Neural cell (in vitro differentiated cells): Measurements from ENCODE around the gene GRAP2.

Source experiments
- EZH2 ChIP-seq: fragments of 200-600, 300-800 bp; shearing (Covaris generic), sonication (generic); IDR thresholded peaks from 2 replicates; pipeline ENCODE4 v1.6.1; 2014; ENCODE audit warnings: antibody characterized with exemption, low read length, borderline replicate concordance, mild to moderate bottlenecking; ENCODE audit not compliant: insufficient read depth, poor library complexity, severe bottlenecking
- MXI1 ChIP-seq: fragments of 450-650 bp; conservative IDR thresholded peaks from 2 replicates; pipeline ENCODE4 v1.6.1; 2014; ENCODE audit warnings: antibody characterized with exemption, mild to moderate bottlenecking; ENCODE audit not compliant: poor library complexity, severe bottlenecking
- POLR2AphosphoS5 ChIP-seq: IDR thresholded peaks from 2 replicates; pipeline ENCODE4 v1.6.1; 2012
- RAD21 ChIP-seq: fragments of 450-650 bp; conservative IDR thresholded peaks from 2 replicates; pipeline ENCODE4 v1.6.1; 2014; ENCODE audit warnings: antibody characterized with exemption, mild to moderate bottlenecking, moderate library complexity
- REST ChIP-seq: IDR thresholded peaks from 2 replicates; pipeline ENCODE4 v1.6.1; 2012; ENCODE audit warnings: borderline replicate concordance
- SMC3 ChIP-seq: fragments of 450-650 bp; conservative IDR thresholded peaks from 2 replicates; pipeline ENCODE4 v1.6.1; 2014; ENCODE audit warnings: antibody characterized with exemption, mild to moderate bottlenecking, moderate library complexity; ENCODE audit not compliant: poor library complexity
- TAF1 ChIP-seq: IDR thresholded peaks from 2 replicates; pipeline ENCODE4 v1.6.1; 2012; ENCODE audit warnings: low read depth
- TF ChIP-seq, protein P1 (sequence below): fragments of 450-650 bp; IDR thresholded peaks from 2 replicates; pipeline ENCODE4 v1.5.1; 2014; ENCODE audit warnings: antibody characterized with exemption, mild to moderate bottlenecking, moderate library complexity; ENCODE audit not compliant: poor library complexity, severe bottlenecking

DNA sequence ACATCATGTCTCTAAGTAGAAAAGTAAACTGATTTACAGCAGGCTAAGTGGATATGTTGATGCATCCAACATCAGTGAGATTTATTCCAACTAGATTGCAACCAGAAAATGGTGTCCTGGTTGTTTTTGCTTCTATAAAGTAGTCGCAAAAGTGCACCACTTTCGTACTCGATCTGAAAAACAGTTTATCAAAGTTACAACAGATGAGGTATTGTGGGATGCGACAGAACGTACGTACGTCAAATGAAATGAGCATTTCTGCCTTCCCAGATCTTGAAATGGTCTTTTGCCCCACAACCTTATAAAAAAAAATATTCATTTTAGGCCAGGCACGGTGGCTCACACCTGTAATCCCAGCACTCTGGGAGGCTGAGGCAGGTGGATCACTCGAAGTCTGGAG, 13.7 kb downstream of the GRAP2 start:
- TF ChIP-seq, protein P1, sequence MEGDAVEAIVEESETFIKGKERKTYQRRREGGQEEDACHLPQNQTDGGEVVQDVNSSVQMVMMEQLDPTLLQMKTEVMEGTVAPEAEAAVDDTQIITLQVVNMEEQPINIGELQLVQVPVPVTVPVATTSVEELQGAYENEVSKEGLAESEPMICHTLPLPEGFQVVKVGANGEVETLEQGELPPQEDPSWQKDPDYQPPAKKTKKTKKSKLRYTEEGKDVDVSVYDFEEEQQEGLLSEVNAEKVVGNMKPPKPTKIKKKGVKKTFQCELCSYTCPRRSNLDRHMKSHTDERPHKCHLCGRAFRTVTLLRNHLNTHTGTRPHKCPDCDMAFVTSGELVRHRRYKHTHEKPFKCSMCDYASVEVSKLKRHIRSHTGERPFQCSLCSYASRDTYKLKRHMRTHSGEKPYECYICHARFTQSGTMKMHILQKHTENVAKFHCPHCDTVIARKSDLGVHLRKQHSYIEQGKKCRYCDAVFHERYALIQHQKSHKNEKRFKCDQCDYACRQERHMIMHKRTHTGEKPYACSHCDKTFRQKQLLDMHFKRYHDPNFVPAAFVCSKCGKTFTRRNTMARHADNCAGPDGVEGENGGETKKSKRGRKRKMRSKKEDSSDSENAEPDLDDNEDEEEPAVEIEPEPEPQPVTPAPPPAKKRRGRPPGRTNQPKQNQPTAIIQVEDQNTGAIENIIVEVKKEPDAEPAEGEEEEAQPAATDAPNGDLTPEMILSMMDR: no peak
- no peak for TF ChIP-seq POLR2AphosphoS5
- TF ChIP-seq EZH2: no peak
- TF ChIP-seq SMC3: no peak
- TF ChIP-seq TAF1: no peak
- no peak for TF ChIP-seq REST
- no peak for TF ChIP-seq MXI1
- no peak for TF ChIP-seq RAD21
